ENCODE data around the gene MTFP1.

DNA sequence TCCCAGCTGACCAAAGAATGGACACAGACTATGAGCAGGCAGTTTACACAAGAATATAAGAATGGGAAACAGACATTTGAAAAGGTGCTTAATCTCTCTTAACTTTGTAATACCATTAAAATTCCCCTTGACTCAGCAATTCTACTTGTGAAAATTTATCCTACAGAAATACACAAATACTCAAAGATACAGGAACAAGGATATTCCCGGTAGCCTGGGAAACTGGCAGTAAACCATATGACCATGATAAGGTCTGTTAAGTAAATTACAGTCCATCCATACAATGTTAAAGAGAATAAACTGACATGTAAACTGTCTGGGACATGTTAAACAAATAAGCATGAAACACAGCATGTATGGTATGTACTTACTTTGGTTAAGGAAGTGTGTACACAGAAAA lies 8.7 kb upstream of the MTFP1 start:
- TF ChIP-seq, protein P1, sequence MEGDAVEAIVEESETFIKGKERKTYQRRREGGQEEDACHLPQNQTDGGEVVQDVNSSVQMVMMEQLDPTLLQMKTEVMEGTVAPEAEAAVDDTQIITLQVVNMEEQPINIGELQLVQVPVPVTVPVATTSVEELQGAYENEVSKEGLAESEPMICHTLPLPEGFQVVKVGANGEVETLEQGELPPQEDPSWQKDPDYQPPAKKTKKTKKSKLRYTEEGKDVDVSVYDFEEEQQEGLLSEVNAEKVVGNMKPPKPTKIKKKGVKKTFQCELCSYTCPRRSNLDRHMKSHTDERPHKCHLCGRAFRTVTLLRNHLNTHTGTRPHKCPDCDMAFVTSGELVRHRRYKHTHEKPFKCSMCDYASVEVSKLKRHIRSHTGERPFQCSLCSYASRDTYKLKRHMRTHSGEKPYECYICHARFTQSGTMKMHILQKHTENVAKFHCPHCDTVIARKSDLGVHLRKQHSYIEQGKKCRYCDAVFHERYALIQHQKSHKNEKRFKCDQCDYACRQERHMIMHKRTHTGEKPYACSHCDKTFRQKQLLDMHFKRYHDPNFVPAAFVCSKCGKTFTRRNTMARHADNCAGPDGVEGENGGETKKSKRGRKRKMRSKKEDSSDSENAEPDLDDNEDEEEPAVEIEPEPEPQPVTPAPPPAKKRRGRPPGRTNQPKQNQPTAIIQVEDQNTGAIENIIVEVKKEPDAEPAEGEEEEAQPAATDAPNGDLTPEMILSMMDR (conservative IDR thresholded peaks at IDR 0.05; ENCODE audit: low read depth, low read length), result no peak
- TF ChIP-seq EZH2 (IDR thresholded peaks at IDR 0.05; ENCODE audit: borderline replicate concordance, low read depth, low read length, poor library complexity, severe bottlenecking), result no peak
